ENCODE measurements around the gene HOXD11.

The HOXD11 gene

GRCh38 chr2:176109192-176109901 lies 2.3 kb downstream of the HOXD11 start:
- DNase-seq = no peak

DNA sequence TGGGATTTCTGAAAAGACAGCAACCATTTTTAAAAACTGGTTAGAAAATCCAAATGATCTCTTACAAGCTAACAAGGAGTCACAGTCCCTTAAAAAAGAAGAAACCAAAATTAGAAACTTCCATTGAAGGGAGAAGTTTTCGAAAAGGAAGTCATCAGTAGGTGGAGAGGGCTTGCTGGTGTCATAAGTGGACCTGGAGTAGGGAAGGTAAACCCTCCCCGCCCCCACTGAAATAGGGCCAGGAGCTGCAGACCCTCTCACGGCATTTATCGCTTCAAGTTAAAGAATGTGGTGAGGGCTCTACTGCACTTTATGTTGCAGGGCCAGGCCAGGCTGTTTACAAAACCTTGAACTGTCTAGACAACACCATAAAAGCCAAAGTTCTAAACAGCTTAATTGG lies 2.9 kb downstream of the HOXD11 start:
- no peak for DNase-seq

- no peak for DNase-seq
Observed at GRCh38 chr2:176110415-176111308, 3.6 kb downstream of the HOXD11 start.

GRCh38 chr2:176111309-176111663 lies 4.2 kb downstream of the HOXD11 start:
- DNase-seq = no peak

GRCh38 chr2:176111846-176112374 lies 4.8 kb downstream of the HOXD11 start:
- DNase-seq = no peak

GRCh38 chr2:176112375-176113302 lies 5.6 kb downstream of the HOXD11 start:
- no peak for DNase-seq

GRCh38 chr2:176114120-176114929 lies 7.2 kb downstream of the HOXD11 start:
- no peak for DNase-seq

DNA sequence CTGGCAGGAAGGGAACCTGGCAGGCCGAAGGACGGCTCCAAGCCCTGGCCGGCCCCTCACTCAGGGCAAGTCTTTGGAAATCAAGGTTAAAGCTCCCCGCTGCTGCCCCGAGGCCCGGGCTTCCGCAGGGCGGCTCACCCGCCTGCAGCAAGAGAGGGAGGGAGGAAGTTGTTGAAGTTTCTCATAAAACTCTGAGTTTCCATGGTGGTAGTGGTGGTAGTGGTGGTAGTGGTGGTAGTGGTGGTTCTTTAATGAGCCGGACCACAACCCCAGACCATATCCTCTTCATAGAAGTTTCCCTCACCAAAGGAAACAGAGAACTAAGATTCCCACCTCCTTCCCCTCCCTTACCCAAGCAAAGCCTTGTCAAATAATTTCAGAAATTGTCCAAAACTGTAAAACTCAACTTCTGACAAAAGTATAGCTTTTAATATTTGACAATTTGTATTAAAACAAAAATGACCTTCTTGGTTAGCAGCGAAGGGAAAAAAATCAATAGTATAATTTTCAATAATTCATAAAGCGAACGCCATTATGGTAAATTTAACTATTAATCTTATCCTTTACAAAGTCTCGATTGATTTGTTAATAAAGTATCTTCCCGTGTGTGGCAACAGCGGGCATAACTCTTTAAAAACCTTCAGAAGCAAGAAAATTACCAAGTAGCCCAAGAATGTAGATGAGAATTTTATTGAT lies 8.0 kb downstream of the HOXD11 start:
- DNase-seq = no peak

- no peak for DNase-seq
Observed at GRCh38 chr2:176115883-176116813, 9.1 kb downstream of the HOXD11 start, which contains the start of gene HOXD10. HOXD10 (plus strand) TSS chr2:176116778; CDS start chr2:176116834, 56 bp downstream.

DNA sequence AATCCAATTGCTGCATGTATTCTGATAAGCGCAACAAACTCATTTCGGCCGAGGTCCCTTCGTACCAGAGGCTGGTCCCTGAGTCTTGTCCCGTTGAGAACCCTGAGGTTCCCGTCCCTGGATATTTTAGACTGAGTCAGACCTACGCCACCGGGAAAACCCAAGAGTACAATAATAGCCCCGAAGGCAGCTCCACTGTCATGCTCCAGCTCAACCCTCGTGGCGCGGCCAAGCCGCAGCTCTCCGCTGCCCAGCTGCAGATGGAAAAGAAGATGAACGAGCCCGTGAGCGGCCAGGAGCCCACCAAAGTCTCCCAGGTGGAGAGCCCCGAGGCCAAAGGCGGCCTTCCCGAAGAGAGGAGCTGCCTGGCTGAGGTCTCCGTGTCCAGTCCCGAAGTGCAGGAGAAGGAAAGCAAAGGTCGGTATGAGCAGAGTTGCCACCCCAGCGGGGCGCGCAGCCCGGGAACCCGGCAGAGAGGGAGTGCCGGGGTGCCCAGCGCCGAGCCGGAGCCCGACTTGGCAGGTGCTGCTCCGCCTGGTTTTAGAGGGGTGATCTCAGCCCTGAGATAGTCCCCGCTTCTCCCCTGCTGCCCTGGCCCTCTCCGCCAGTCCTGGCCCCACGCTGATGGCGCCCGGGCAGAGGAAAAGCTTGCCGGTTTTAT lies 10.2 kb downstream of the HOXD11 start:
- DNase-seq = no peak

DNA sequence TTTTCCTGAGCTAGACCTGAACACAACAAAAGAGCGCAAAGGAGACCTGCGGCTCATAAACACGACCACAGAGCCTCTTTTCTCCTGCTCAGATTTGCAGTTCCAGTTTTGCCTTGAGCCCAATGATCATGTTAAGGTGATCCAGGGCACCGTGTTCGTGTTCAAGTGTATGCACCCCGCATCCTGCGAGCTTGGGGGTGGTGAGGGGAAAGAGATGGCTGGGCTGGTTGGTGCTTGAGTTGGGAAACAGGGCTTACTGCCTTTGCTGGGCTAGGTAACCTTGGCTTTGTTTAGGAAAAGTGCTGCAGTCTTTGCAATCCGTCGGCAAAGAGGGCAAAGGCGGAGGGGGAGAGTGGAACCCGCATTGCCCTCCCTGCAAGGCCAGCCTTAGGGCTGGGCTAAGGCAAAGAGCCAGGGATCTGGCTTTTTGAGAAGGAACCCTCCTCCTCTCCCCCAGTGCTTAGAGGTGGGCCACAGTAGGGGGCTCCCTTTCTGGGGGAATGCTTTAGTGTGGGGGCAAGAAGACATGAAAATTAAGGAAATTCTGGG lies 10.8 kb downstream of the HOXD11 start:
- no peak for DNase-seq

GRCh38 chr2:176118601-176119339 lies 11.7 kb downstream of the HOXD11 start:
- DNase-seq = no peak

DNA sequence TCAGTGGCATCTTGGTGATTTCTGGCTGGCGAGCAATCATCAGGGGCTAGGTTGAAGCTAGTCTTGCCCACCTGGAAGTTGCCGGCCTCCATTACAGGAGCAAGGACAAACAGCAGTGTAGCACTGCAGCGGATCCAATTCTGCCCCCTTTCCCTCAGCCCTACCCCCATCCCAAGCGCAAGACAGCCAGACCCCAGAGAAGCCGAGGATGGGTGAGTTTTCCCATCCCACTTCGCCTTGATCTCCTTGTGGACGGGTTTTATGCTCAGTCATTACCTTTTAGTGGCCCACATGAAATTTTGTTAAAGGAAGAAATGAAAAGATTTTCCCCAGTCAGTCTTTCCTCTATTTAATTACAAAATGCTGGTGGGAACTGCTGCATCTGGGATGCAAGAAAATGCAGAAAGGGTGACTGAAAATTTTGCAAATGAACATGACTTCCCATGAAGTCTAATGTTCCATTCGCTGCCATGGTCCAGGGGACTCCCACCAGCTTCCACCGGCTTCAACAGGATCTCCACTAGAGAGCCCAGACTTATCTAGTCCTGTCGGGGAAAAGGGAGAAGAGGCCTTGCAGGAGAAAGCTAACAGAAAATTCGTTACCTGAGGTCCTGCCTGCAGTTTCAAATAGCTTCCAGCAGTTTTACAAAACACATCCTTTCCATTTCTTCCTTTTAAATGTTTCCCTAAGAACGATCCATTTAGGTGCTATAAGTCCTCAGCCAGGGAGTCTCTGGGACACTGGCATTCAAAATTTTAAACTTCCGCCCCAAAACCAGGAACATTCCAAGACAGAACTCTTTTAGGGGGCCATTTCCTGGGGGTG lies 13.5 kb downstream of the HOXD11 start:
- DNase-seq = no peak

GRCh38 chr2:176121190-176122051 lies 14.3 kb downstream of the HOXD11 start:
- no peak for DNase-seq

DNA sequence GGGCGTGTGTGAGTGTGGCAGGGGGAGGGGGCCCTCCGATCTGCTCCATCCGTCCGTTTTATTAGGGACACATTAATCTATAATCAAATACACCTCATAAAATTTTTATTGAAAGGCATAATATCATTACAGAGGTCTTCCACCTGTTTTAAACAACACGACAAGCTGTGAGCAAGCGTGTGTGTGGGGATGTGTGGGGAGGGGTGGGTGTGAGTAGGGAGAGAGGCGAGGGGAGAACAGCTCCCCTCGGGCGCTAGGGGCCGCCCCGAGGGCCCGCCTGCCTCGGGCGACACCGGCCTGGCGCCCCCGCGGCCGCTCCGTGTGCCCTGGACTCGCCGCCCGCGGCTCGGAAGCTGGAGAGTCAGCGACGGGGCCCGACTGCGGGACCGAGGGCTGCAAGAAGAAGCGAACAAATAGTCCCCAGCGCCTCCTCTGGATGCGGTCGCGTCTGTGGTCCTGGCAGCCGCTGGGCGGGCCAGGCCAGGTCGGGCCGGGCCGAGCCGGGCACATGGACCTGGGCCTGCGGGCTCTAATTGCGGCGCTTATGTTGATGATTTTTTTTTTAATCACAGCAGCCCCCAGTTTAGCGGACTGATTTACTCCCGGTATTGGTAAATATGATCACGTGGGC lies 15.1 kb downstream of the HOXD11 start:
- no peak for DNase-seq
